ENCODE results near the gene LRIT2. TPM values are rescaled to one million over a fixed set of nuclear protein-coding genes. Genes with fewer than 3 reads are reported as not detected.

Gene LRIT2
- total RNA-seq, 1 donor from 2014 or later: not detected

GRCh38 chr10:84258034-84258695 lies 32.8 kb upstream of the LRIT2 start:
- Histone ChIP-seq H3K27ac (replicated peaks) (no peak overlapping the region), H3K27me3 (ENCODE audit: low read depth) (peaks cover 75% of the 10 kb centered on the region), H3K9me3 (replicated peaks) (no peaks in the 10 kb centered on the region), H3K36me3 (no peaks in the 10 kb centered on the region), H3K4me3 (no peak overlapping the region), H3K4me1 (peaks cover 4% of the 10 kb centered on the region)
- intact Hi-C loops (cut with micrococcal nuclease): no loop called here
- no peak for DNase-seq
- TF ChIP-seq CTCF (IDR thresholded peaks at IDR 0.05; ENCODE audit: borderline replicate concordance): no peak

DNA sequence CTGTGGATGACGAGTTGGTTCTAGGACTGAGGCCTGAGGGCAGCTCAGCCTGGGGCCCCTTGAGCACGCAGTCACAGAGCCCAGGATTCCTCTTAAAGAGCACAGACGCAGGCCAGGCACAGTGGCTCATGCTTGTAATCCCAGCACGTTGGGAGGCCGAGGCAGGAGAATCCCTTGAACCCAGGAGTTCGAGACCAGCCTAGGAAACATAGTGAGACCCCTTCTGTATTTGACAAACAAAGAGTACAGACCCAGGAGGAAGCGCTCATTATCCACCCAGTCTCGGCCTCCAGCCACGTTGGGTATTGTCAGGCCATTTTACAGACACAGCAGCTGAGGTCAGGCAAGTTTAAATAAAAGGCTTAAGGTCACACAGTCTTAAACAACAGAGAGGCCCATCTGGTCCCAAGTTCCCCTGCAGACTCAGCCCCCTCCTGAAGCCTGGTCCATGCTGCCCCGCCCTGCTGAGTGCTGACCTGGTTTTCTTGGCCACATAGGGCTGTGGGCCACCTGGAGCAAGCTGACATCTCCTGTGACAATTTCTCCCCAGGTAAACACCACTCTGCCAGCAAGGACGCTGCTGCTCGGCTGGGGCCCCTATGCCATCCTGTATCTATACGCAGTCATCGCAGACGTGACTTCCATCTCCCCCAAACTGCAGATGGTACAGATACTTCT lies 32.1 kb upstream of the LRIT2 start:
- Histone ChIP-seq H3K4me1 (peaks cover 4% of the 10 kb centered on the region), H3K9me3 (replicated peaks) (no peaks in the 10 kb centered on the region), H3K36me3 (no peaks in the 10 kb centered on the region), H3K27me3 (ENCODE audit: low read depth) (peaks cover 74% of the 10 kb centered on the region), H3K4me3 (no peak overlapping the region), H3K27ac (replicated peaks) (no peak overlapping the region)
- DNase-seq: no peak
- intact Hi-C loops (cut with micrococcal nuclease): no loop called here
- no peak for TF ChIP-seq CTCF (IDR thresholded peaks at IDR 0.05; ENCODE audit: borderline replicate concordance)

DNA sequence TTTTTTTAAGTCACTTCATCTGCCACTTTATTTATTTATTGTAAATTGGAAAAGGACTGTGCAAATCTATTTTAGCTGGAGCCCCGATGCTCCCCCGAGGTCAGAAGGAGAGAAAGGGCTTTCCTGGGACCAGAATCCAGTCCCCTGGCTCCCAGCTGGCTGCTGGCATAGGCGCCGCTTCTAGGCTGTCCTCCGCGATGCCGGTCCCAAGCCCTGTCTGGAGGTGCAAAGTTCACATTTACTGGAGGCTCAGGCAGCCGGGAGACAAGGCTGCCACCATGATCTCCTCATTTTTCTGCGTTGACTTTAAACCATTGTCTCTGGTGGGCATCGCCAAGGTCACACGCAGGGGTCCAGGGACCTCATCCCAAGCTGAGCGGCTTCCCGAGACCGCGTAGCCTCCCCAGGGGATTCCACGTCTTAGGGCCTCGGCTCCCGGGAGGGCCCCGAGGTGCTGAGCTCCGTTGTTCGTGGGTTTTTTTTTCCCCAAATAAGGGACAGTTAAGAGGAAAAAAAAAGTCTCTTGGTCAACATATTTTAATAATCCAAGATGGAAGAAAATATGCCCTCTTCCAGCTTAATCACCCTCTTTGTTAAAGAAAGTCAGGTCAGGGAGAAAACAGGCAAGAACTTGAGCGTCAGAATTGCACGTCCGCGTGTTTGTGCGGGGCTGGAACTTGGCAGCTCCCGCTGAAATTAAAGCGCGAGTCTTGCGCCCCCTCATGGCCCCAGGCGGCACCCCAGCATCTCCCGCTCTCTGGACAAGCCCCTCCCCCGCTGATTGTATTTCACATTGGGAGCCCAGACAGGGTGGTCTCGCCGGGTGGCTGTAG lies 31.4 kb upstream of the LRIT2 start:
- Histone ChIP-seq H3K36me3 (no peaks in the 10 kb centered on the region), H3K4me1 (peaks cover 4% of the 10 kb centered on the region), H3K27me3 (ENCODE audit: low read depth) (peaks cover 73% of the 10 kb centered on the region), H3K27ac (replicated peaks) (no peak overlapping the region), H3K4me3 (peak overlapping the region; percentile 31), H3K9me3 (replicated peaks) (peaks cover 2% of the 10 kb centered on the region)
- intact Hi-C loops (cut with micrococcal nuclease): no loop called here
- peak; percentile 71 for TF ChIP-seq CTCF (IDR thresholded peaks at IDR 0.05; ENCODE audit: borderline replicate concordance)
- peak; percentile 58 for DNase-seq

DNA sequence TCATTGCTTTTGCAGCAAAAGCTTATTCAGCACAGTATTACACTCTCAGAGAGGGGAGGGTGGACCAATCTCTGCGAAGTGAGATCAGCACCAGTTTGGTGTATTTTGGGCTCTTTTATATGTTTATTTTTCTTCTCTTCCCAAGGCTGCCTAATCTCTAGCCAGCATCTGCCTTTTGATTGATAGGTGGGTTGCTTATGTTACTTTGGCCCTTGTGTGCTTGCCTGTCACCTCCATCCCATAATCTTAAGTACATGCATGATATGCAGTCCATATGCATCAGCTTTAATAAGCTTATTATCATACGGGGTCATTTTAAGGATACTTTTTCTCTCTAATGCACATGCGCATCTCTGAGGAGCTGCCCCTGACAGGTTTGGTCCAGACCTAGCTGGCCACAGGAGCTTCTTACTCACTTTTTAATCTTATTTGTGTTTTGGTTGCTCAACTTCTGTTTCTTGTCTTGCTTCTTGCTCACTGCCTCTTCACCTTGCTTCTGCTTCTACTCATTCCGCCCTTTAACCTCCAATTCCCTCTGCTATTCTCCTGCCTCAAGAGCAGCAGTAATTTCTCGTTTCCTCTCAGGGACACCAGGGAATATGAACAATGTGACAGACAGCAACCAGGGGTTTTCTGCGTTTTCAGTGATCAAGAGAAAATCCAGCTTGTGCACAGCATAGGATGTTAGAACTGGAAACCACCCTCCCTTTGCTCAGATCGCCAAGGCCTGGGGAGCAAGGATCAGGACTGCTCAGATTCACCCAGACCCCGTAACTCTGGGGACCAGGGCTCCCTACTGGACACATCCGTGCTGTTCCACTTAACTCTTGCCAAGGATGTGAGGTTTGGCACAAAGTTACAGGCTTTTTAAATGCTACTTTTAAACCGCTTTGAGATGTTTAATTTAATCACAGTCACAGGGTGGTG lies 29.5 kb upstream of the LRIT2 start:
- intact Hi-C loops (cut with micrococcal nuclease): no loop called here
- no peak overlapping the region for H3K4me3 ChIP-seq
- H3K36me3 ChIP-seq: no peaks in the 10 kb centered on the region
- TF ChIP-seq CTCF (IDR thresholded peaks at IDR 0.05; ENCODE audit: borderline replicate concordance): no peak
- H3K4me1 ChIP-seq: peaks cover 4% of the 10 kb centered on the region
- H3K27me3 ChIP-seq (ENCODE audit: low read depth): peaks cover 62% of the 10 kb centered on the region
- H3K9me3 ChIP-seq (replicated peaks): peaks cover 8% of the 10 kb centered on the region
- no peak for DNase-seq
- no peak overlapping the region for H3K27ac ChIP-seq (replicated peaks)

- Histone ChIP-seq H3K9me3 (replicated peaks) (peaks cover 8% of the 10 kb centered on the region), H3K4me3 (no peak overlapping the region), H3K36me3 (no peaks in the 10 kb centered on the region), H3K4me1 (no peaks in the 10 kb centered on the region), H3K27ac (replicated peaks) (no peak overlapping the region), H3K27me3 (ENCODE audit: low read depth) (peaks cover 45% of the 10 kb centered on the region)
- intact Hi-C loops (cut with micrococcal nuclease): no loop called here
- TF ChIP-seq CTCF (IDR thresholded peaks at IDR 0.05; ENCODE audit: borderline replicate concordance): no peak
- DNase-seq: no peak
Measured at GRCh38 chr10:84248794-84249193, 23.4 kb upstream of the LRIT2 start.
